Right lobe of liver (tissue), 6 donors: ENCODE data around the gene PCGF1. TPM values are rescaled to one million over a fixed set of nuclear protein-coding genes. Genes with fewer than 3 reads are reported as not detected.
A peak's percentile ranks its signal among the peaks of the same experiment; 100 is the strongest.

Experiments
- ATAC-seq, 4 donors: fragments of 200-7000 bp; cut with Tn5 transposase; one replicate each; pipeline ENCODE4 v1.9.1; 2020; ENCODE audit warnings: mild to moderate bottlenecking in 4 of 4, moderate library complexity in 4 of 4
- DNase-seq, 3 donors: peaks; one replicate each; pipeline ENCODE4 v3.0.0-alpha.2; 2020
- H3K27ac ChIP-seq, 3 donors: fragments of 200-600 bp; one replicate each; pipeline ENCODE4 v1.8.0; 2022
- H3K27me3 ChIP-seq, 2 donors: fragments of 200-600 bp; one replicate each; pipeline ENCODE4 v1.8.0; 2022
- H3K36me3 ChIP-seq, 4 donors: fragments of 200-600 bp; sonication (generic) in 1 of 4; one replicate each; pipeline versions ENCODE4 v1.5.1 to v1.8.0; 2017 to 2022; ENCODE audit warnings: control low read depth in 1 of 4
- H3K4me1 ChIP-seq, 4 donors: fragments of 200-600 bp; sonication (generic) in 1 of 4; one replicate each; pipeline versions ENCODE4 v1.5.1 to v1.8.0; 2017 to 2022; ENCODE audit warnings: control low read depth in 1 of 4
- H3K4me3 ChIP-seq, 3 donors: fragments of 200-600 bp; one replicate each; pipeline ENCODE4 v1.8.0; 2022
- H3K9me3 ChIP-seq, 4 donors: fragments of 200-600 bp; sonication (generic) in 1 of 4; one replicate each; pipeline versions ENCODE4 v1.5.1 to v1.8.0; 2017 to 2022; ENCODE audit warnings: control low read depth in 1 of 4
- POLR2A ChIP-seq: fragments of 450-650 bp; IDR thresholded peaks from one replicate; pipeline ENCODE4 v1.6.1; 2017; ENCODE audit warnings: antibody characterized with exemption, mild to moderate bottlenecking
- WGBS: methylation state at CpG from one replicate; pipeline ENCODE4 v1.1.6; 2018; ENCODE audit warnings: low coverage, low lambda C conversion rate; ENCODE audit not compliant: insufficient coverage; ENCODE audit errors: missing lambda C conversion rate; 5-methylcytosine and 5-hydroxymethylcytosine counted together
- intact Hi-C, 2 donors: fragments of 100-400 bp; cut with DNase I; formaldehyde crosslinking; loops; one replicate each; pipeline versions ENCODE4 v1.11.2 to v1.14.1; 2022
- total RNA-seq, 6 experiments: library from RNA; depleted of rRNA in 2 of 6; stranded (reverse); fragments of >200 nt in 2 of 6; fragmentation: NEBNext Ultra II Directional in 3 of 6; extraction: Animal tissue kit (Norgen Biotek cat#: 25700) in 3 of 6; gene quantifications; one replicate each; pipeline versions ENCODE4 v1.1.0 to v1.2.4, GENCODE V29; 2016 to 2023
- TF ChIP-seq, protein P1 (sequence below), 4 donors: fragments of 200-600 bp in 3 of 4; fragments of 450-650 bp in 1 of 4; IDR thresholded peaks; one replicate each; pipeline versions ENCODE4 v1.5.1 to v1.8.0; 2016 to 2022; ENCODE audit warnings: antibody characterized with exemption in 4 of 4, mild to moderate bottlenecking in 2 of 4
- donor health status: DM: no; HTN: yes; CAD: no.
- donor health status: DM: no; HTN: no; CAD: no.
- donor health status: DM: no; HTN: no; CAD: no.
- donor health status: DM: no; HTN: yes; CAD: no.
- donor health status: DM: no; HTN: yes; CAD: no.

PCGF1 gene
- total RNA-seq, 6 experiments from 2014 or later, result 9.6 to 17.5 (median 13.3) TPM

DNA sequence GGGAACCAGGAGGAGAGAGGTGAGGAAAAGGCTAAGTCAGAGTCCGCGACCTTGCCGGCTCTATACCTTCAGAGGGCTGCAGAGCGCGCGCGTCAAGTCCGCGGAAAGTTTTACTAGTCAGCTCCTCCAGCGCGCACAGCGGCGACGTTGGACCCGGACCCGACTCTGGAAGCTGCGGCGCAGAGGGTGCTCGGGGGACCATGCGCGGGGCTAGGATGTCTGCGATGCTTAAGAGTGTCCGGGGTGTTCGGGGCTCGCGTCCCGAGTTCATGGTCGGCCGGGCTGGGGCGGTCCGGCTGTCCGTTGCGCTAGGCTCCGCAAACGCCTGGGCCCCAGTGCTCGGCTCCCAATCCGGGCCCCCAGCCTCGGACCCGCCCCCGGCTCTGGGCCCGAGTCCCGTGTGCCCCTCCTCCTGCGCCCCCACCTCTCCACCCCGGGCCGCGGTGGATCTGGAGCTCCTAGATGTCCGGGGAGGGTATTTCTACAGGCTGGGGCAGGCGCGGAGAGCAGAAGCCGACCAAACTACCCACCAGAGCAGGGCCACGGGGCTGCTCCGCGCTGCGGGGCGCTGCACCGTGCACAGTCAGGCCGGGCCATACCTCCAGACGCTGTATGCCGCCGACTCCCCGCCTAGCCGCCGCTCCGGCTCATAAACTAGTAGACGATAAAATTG lies 8.1 kb downstream of the PCGF1 start, which contains the start of gene LBX2:
Gene LBX2 (minus strand): TSS at position 337 of the 673 bp plus-strand sequence. CDS start 66 bp downstream, at position 271.
- no peaks in the 10 kb centered on the region for H3K27me3 ChIP-seq
- H3K27ac ChIP-seq, result peak within 1 kb of the TSS in 2 of 3 donors; percentile 11 to 66
- H3K4me3 ChIP-seq, result peak within 1 kb of the TSS; percentile 37 to 55 (median 44)
- peak; percentile 0 to 28 (median 10) for ATAC-seq
- no peak for TF ChIP-seq POLR2A
- TF ChIP-seq, protein P1, sequence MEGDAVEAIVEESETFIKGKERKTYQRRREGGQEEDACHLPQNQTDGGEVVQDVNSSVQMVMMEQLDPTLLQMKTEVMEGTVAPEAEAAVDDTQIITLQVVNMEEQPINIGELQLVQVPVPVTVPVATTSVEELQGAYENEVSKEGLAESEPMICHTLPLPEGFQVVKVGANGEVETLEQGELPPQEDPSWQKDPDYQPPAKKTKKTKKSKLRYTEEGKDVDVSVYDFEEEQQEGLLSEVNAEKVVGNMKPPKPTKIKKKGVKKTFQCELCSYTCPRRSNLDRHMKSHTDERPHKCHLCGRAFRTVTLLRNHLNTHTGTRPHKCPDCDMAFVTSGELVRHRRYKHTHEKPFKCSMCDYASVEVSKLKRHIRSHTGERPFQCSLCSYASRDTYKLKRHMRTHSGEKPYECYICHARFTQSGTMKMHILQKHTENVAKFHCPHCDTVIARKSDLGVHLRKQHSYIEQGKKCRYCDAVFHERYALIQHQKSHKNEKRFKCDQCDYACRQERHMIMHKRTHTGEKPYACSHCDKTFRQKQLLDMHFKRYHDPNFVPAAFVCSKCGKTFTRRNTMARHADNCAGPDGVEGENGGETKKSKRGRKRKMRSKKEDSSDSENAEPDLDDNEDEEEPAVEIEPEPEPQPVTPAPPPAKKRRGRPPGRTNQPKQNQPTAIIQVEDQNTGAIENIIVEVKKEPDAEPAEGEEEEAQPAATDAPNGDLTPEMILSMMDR (IDR thresholded peaks at IDR 0.05), result no peak
- intact Hi-C loops, result no loop called here
- no peaks in the 10 kb centered on the region for H3K9me3 ChIP-seq
- peak in 1 of 3 donors; percentile 63 for DNase-seq
- WGBS, result 27% methylated on average over 32 of the region's 65 CpGs
- no peaks in the 10 kb centered on the region for H3K36me3 ChIP-seq
- peaks cover 0 to 55% (median 15%) of the 10 kb centered on the region in 4 donors for H3K4me1 ChIP-seq

DNA sequence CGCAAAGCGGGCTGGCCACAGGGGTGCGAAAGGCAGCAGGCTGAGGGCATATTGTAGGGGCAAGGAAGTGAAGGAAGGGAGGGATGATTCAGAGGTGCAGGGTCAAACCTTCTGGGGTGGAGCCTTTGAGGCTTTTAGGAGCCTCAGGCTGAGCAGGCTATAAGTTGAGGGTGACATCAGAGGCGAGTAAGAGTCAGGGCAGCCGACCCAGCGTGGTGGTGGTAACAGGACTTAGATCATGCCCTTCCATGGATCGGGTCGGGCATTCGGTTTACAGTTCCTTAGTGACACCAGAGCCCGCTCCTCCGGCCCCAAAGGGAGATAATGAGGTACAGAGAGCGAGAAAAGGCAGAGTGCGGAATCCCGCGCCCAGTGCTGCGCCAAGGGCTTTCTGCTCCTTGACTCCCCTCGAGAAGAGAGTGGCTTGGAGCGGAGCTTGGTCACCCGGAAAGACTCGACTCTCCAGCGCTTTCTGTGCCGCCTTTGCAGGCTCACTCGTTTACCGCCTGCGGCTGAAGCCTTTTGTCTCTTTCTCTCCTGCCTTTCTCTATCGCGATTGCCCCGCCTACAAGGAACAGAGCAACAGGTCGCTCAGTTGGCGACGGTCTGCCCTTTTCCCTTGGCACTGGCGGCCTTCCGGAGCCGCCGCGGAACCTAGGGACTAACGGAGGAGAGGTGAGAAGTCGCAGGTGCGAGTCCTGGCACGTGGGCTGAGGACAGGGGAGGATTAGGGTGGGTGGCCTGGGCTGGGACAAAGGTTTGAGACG lies 8.8 kb downstream of the PCGF1 start:
- H3K27ac ChIP-seq, result peak overlapping the region in 2 of 3 donors; percentile 11 to 66
- peak in 1 of 3 donors; percentile 66 for DNase-seq

DNA sequence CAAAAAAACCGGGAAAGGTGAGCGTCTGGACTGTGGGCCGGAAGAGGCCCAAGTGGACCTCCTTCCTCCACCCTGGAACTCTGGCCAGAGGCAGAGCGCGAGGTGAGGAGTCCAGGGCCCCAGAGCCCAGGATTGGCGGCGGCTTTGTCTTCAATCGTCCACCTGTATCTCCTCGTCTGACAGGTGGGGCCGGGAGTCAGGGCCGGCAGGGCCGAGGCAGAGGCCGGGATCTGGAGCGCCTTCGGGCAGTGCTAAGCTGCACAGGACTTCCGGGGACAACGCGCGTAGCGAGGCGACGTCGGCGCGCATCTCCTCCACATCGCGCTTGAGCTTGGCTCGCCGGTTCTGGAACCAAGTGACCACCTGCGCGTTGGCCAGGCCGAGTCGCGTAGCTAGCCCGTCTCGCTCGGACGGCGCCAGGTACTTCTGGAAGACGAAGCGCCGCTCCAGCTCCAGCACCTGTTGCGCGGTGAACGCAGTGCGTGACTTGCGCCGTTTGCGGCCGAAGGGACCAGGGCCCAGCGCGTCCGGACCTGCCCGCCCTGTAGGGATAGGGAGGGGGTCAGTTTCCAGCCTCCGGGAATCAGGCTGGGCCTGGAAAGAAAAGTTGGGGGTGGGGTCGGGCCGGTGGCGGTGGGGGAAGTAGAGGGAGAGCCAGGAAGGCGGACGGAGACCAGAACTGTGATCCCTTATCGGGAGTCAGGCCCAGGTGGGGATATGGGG lies 9.6 kb downstream of the PCGF1 start:
- H3K27ac ChIP-seq, result peak overlapping the region in 2 of 3 donors; percentile 5 to 66
- ATAC-seq (peak; percentile 6 to 29 (median 16)), DNase-seq (peak in 2 of 3 donors; percentile 55 to 59)
- TF ChIP-seq POLR2A, result no peak
- TF ChIP-seq, protein P1 (IDR thresholded peaks at IDR 0.05), result no peak
- H3K36me3 ChIP-seq, result peaks cover 0 to 10% (median 5%) of the 10 kb centered on the region in 4 donors
- 22% methylated on average over 11 of the region's 61 CpGs for WGBS
- peaks cover 0 to 63% (median 17%) of the 10 kb centered on the region in 4 donors for H3K4me1 ChIP-seq
- intact Hi-C loops, result no loop called here
- H3K4me3 ChIP-seq, result peak overlapping the region; percentile 37 to 55 (median 44)
- no peaks in the 10 kb centered on the region for H3K27me3 ChIP-seq
- no peaks in the 10 kb centered on the region for H3K9me3 ChIP-seq

More for the DNA sequence above, 8.8 kb downstream of the PCGF1 start:
- Histone ChIP-seq H3K4me3 (peak overlapping the region; percentile 37 to 55 (median 44)), H3K36me3 (peaks cover 0 to 3% (median under 1%) of the 10 kb centered on the region in 4 donors), H3K27me3 (no peaks in the 10 kb centered on the region), H3K4me1 (peaks cover 0 to 55% (median 14%) of the 10 kb centered on the region in 4 donors), H3K9me3 (no peaks in the 10 kb centered on the region)
- WGBS, result 11% methylated on average over 25 of the region's 41 CpGs
- ATAC-seq, result peak; percentile 0 to 43 (median 12)
- intact Hi-C loops, result no loop called here
- TF ChIP-seq, protein P1 (IDR thresholded peaks at IDR 0.05), result no peak
- no peak for TF ChIP-seq POLR2A
